Pulmonary artery endothelial cell (primary cell): ENCODE results near the gene SLC2A9. TPM values are rescaled to one million over a fixed set of nuclear protein-coding genes. Genes with fewer than 3 reads are reported as not detected.

ENCODE experiments used
- DNase-seq: peaks from one replicate; pipeline ENCODE4 v3.0.0-alpha.2; 2011; ENCODE audit warnings: low read depth, low spot score
- total RNA-seq: library from RNA; depleted of rRNA; stranded (reverse); fragments of >200 nt; gene quantifications from 2 replicates; pipeline ENCODE4 v1.2.3, GENCODE V29; 2014

The SLC2A9 gene
- total RNA-seq, 1 donor from 2014 or later = 0.92 TPM

GRCh38 chr4:9963328-9963727, 58.0 kb downstream of the SLC2A9 start:
- no peak for DNase-seq

- no peak for DNase-seq
Observed at GRCh38 chr4:9962611-9963314, 58.5 kb downstream of the SLC2A9 start.

GRCh38 chr4:9954468-9954867, 66.8 kb downstream of the SLC2A9 start:
- DNase-seq = no peak

- DNase-seq = no peak
Observed at GRCh38 chr4:9953089-9953488, 68.2 kb downstream of the SLC2A9 start.

- no peak for DNase-seq
Observed at GRCh38 chr4:9952415-9952950, 68.8 kb downstream of the SLC2A9 start.

- DNase-seq = no peak
Observed at GRCh38 chr4:9949573-9949972, 71.7 kb downstream of the SLC2A9 start.

GRCh38 chr4:9947168-9948062, 73.9 kb downstream of the SLC2A9 start:
- no peak for DNase-seq

GRCh38 chr4:9946170-9946569, 75.1 kb downstream of the SLC2A9 start:
- no peak for DNase-seq

- no peak for DNase-seq
Observed at GRCh38 chr4:9944431-9945425, 76.6 kb downstream of the SLC2A9 start.

- no peak for DNase-seq
Observed at GRCh38 chr4:9943761-9944160, 77.5 kb downstream of the SLC2A9 start.

GRCh38 chr4:9942921-9943600, 78.2 kb downstream of the SLC2A9 start:
- no peak for DNase-seq

GRCh38 chr4:9942139-9942538, 79.2 kb downstream of the SLC2A9 start:
- DNase-seq = no peak

GRCh38 chr4:9940041-9940440, 81.3 kb downstream of the SLC2A9 start:
- DNase-seq = no peak

- no peak for DNase-seq
Observed at GRCh38 chr4:9938933-9939332, 82.4 kb downstream of the SLC2A9 start.

GRCh38 chr4:9937078-9937477, 84.2 kb downstream of the SLC2A9 start:
- DNase-seq = no peak

- no peak for DNase-seq
Observed at GRCh38 chr4:9936129-9936644, 85.1 kb downstream of the SLC2A9 start.

GRCh38 chr4:9933956-9934355, 87.3 kb downstream of the SLC2A9 start:
- DNase-seq = no peak

GRCh38 chr4:9933184-9933583, 88.1 kb downstream of the SLC2A9 start:
- DNase-seq = no peak

- DNase-seq = no peak
Observed at GRCh38 chr4:9932771-9933170, 88.5 kb downstream of the SLC2A9 start.

GRCh38 chr4:9931146-9931545, 90.2 kb downstream of the SLC2A9 start:
- no peak for DNase-seq
